Mesenteric fat pad (tissue), 1 donor: Measurements from ENCODE around the gene NAXD. TPM values are rescaled to one million over a fixed set of nuclear protein-coding genes. Genes with fewer than 3 reads are reported as not detected.
"Not testable (repeated sequence)": the region's sequence is repeated elsewhere in the genome, so short reads cannot be mapped to it uniquely, and the experiment has no call there.

Experiments used
- DNase-seq: peaks from one replicate; pipeline ENCODE4 v3.0.0-alpha.2; 2020; ENCODE audit warnings: low spot score
- total RNA-seq: library from RNA; stranded (reverse); fragmentation: NEBNext Ultra II Directional; extraction: Animal tissue kit (Norgen Biotek cat#: 25700); gene quantifications from one replicate; pipeline ENCODE4 v1.2.1, GENCODE V29; 2021
- donor health status: DM: yes; HTN: yes; CAD: no.

NAXD gene
- total RNA-seq, 1 donor from 2014 or later: 20.1 TPM

GRCh38 chr13:110593430-110594130 is 21.8 kb upstream of the NAXD start:
- DNase-seq: no peak

GRCh38 chr13:110597041-110597689 is 18.2 kb upstream of the NAXD start:
- DNase-seq: no peak

GRCh38 chr13:110600261-110600819 is 15.0 kb upstream of the NAXD start:
- no peak for DNase-seq

DNA sequence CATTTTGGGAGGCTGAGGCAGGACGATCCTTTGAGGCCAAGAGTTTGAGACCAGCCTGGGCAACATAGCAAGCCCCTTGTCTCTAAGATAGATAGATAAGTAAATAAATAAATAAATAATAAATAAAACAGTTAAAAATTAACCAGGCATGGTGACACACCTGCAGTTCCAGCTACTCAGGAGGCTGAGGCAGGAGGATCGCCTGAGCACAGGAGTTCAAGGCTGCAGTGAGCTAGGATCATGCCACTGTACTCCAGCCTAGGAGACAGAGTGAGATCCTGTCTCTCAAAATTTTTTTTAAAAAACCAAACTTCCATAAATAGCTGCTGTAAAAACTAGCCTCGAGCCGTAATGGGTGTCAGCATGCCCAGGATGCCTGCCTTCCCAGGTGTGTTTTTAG is 14.4 kb upstream of the NAXD start:
- DNase-seq: no peak

GRCh38 chr13:110605132-110605531 is 10.2 kb upstream of the NAXD start:
- no peak for DNase-seq

DNA sequence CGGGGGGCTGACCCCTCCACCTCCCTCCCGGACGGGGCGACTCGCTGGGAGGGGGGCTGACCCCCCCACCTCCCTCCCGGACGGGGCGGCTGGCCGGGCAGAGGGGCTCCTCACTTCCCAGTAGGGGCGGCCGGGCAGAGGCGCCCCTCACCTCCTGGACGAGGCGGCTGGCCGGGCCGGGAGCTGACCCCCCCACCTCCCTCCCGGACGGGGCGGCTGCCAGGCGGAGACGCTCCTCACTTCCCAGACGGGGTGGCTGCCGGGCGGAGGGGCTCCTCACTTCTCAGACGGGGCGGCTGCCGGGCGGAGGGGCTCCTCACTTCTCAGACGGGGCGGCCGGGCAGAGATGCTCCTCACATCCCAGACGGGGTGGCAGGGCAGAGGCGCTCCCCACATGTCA is 9.1 kb upstream of the NAXD start:
- not testable (repeated sequence) for DNase-seq

DNA sequence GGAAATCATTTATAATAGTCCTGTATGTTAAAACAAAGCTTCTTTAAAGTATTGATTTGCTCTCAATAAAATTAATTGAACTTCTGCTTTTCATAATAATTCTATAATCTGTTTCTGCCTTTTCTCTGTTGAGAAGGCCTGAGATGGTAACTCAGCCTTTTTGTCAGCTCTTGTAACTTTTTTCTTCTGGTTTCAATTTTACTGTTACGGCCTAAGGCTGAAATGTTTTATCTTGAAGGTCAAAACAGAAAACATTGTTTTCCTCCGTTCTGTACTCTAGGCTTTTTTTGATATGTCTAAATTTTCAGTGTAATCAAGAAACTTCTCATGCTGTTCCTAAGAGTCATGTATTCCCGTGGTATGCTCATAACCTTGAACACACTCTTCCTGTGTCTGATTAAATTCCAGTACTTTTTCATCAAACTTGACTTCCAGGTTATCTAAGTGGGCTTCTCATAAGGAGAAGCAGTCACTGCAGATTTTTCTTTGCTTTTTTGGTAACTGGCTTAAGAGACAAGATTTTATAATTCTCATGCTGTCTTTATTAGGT is 7.6 kb upstream of the NAXD start:
- no peak for DNase-seq

GRCh38 chr13:110610955-110611595 is 4.3 kb upstream of the NAXD start:
- DNase-seq: no peak

DNA sequence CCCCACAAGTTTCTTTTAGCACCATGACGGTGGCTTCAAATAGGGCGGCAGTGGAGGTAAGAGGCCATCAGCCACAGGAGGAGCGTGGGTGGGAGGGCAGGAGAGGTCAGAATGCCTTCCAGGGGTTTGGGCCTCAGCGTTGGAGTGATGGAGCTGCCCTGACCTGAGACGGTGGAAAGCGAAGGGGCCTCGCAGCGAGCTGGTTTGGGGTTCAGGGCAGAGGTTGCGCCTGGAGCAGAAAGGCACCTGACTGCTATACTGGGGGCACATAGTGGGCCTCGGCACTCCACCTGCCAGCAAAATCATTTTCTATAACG is 382 bp upstream of the NAXD start:
- no peak for DNase-seq

GRCh38 chr13:110616103-110617101 is 1.1 kb downstream of the NAXD start:
- DNase-seq: no peak

DNA sequence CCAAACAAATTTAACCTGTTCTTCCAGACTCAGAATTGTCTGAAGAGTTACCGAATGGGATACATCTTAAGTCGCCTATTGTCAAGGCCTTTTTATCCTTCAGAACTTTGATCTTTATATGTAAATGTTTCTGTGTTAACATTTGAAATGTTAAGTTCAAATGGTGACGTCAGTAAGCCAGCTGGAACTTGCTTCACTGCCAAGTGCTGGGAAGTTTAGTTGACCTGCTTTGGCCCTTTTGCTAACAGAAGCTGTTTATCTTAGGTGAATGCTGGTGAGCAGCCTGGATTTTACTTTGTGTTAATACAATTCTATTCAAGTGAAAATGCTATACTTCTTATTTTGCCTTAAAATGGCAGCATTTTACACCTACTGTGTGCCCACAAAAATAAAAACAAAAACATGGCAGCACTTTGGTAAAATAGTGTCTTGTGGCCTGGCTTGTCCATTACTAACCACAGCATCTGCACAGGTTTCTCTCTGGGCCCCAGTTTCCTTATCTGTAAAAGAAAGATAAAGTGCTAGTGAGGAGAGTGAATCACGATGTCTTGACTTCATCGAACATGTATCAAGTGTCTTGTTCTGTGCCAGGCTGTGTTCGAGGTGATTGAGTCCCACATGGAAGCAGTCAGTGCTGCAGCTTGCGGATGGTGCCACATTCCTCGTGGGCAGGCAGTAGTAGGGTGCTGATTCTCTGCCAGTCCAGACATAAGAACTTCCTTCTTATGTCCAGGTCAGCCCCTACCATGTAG is 2.2 kb downstream of the NAXD start:
- no peak for DNase-seq

GRCh38 chr13:110618167-110618566 is 2.8 kb downstream of the NAXD start:
- no peak for DNase-seq

DNA sequence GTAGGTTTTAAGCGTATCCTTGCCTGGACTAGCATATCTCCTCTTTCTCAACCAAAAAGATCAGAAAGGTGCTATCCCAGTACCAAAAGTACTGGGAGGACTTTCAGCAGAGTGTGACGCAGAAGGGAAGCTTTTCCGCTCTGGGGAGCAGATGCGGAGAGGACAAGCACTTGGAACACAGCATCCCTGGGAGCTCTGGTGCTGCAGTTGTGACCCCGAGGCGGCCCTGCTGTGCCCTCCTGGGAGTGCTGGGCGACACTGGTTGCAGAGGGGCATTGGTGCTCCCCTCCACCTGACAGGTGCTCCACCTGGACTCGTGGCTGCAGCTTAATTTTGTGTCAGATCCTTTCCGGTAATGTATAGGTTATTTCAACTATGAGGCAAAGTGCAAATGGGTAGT is 3.4 kb downstream of the NAXD start:
- DNase-seq: no peak

GRCh38 chr13:110620596-110620995 is 5.3 kb downstream of the NAXD start:
- no peak for DNase-seq

- DNase-seq: peak; percentile 87
Measured at GRCh38 chr13:110624766-110625756, 9.7 kb downstream of the NAXD start.

- no peak for DNase-seq
Measured at GRCh38 chr13:110625771-110626321, 10.5 kb downstream of the NAXD start.

- no peak for DNase-seq
Measured at GRCh38 chr13:110626521-110626920, 11.2 kb downstream of the NAXD start.

GRCh38 chr13:110627351-110627750 is 12.0 kb downstream of the NAXD start:
- DNase-seq: no peak
